GM12878 (cell line): Measurements from ENCODE around the gene DICER1.

Source experiments
- CBX5 ChIP-seq: sonication (generic); IDR thresholded peaks from 2 replicates; pipeline ENCODE4 v1.6.1; 2016; ENCODE audit warnings: low read depth, moderate library complexity, mild to moderate bottlenecking, inconsistent platforms
- CREB1 ChIP-seq: IDR thresholded peaks from 2 replicates; pipeline ENCODE4 v1.6.1; 2012; ENCODE audit warnings: low read depth, mild to moderate bottlenecking, inconsistent platforms
- CTCF ChIP-seq, 3 experiments: IDR thresholded peaks in 2 of 3; conservative IDR thresholded peaks in 1 of 3; 2 replicates each; pipeline ENCODE4 v1.5.1; 2011; ENCODE audit warnings: low read depth in 3 of 3, low read length in 3 of 3, mild to moderate bottlenecking in 3 of 3, control low read depth in 2 of 3, moderate library complexity in 2 of 3, inconsistent platforms in 1 of 3, mixed read lengths in 1 of 3; ENCODE audit not compliant: control insufficient read depth in 2 of 3, insufficient read depth in 1 of 3; ENCODE audit errors: extremely low read depth in 1 of 3
- EP300 ChIP-seq, 2 experiments: fragments of 150-350 bp in 1 of 2; IDR thresholded peaks; 2 replicates each; pipeline ENCODE4 v1.6.1; 2011 to 2012; ENCODE audit warnings: low read depth in 2 of 2, low read length in 2 of 2, borderline replicate concordance in 1 of 2, improper control_type of control experiment in 1 of 2, inconsistent platforms in 1 of 2; ENCODE audit not compliant: control insufficient read depth in 1 of 2
- ETV6 ChIP-seq, 2 experiments: fragments of 450-650 bp in 1 of 2; IDR thresholded peaks in 1 of 2; conservative IDR thresholded peaks in 1 of 2; 2 replicates each; pipeline ENCODE4 v1.6.1; 2014; ENCODE audit warnings: antibody characterized with exemption in 1 of 2, borderline replicate concordance in 1 of 2, low read depth in 1 of 2, mild to moderate bottlenecking in 1 of 2, moderate library complexity in 1 of 2
- EZH2 ChIP-seq: IDR thresholded peaks from 2 replicates; pipeline ENCODE4 v1.6.1; 2012; ENCODE audit warnings: low read depth, mild to moderate bottlenecking, control low read depth, inconsistent platforms, low read length, borderline replicate concordance; ENCODE audit not compliant: control insufficient read depth
- PBX3 ChIP-seq: IDR thresholded peaks from 2 replicates; pipeline ENCODE4 v1.6.1; 2011; ENCODE audit warnings: mild to moderate bottlenecking, low read depth, low read length, moderate library complexity; ENCODE audit not compliant: insufficient replicate concordance
- PML ChIP-seq: IDR thresholded peaks from 2 replicates; pipeline ENCODE4 v1.6.1; 2012; ENCODE audit warnings: low read length, inconsistent platforms
- POLR2A ChIP-seq: IDR thresholded peaks from 2 replicates; pipeline ENCODE4 v1.6.1; 2011; ENCODE audit warnings: low read depth, mild to moderate bottlenecking, low read length
- ZBED1 ChIP-seq: IDR thresholded peaks from 2 replicates; pipeline ENCODE4 v1.6.1; 2016; ENCODE audit warnings: borderline replicate concordance

GRCh38 chr14:95057147-95057546, 100.2 kb downstream of the DICER1 start:
- TF ChIP-seq CREB1 (no peak), PML (no peak), CTCF (IDR thresholded peaks at IDR 0.05 in 2 of 3, conservative IDR thresholded peaks at IDR 0.05 in 1 of 3; ENCODE audit: control insufficient read depth in 2 of 3, extremely low read depth in 1 of 3, insufficient read depth in 1 of 3, low read depth in 3 of 3, low read length in 3 of 3) (no peak), EZH2 (no peak), POLR2A (no peak), ZBED1 (no peak), EP300 (IDR thresholded peaks at IDR 0.05; ENCODE audit: borderline replicate concordance in 1 of 2, control insufficient read depth in 1 of 2, low read depth in 2 of 2, low read length in 2 of 2) (no peak), ETV6 (conservative IDR thresholded peaks at IDR 0.05 in 1 of 2, IDR thresholded peaks at IDR 0.05 in 1 of 2; ENCODE audit: borderline replicate concordance in 1 of 2, low read depth in 1 of 2) (no peak), PBX3 (no peak), CBX5 (no peak)
